SKM-1 (cell line): Measurements from ENCODE around the gene TTYH2.
"Not testable (repeated sequence)": the region's sequence is repeated elsewhere in the genome, so short reads cannot be mapped to it uniquely, and the experiment has no call there.

ENCODE experiments used
- DNase-seq: peaks from one replicate; lab custom pipeline; 2025; ENCODE audit not compliant: unreplicated experiment; lab: John Stamatoyannopoulos, UW

Gene TTYH2

GRCh38 chr17:74259667-74260524 lies 46.5 kb downstream of the TTYH2 start:
- no peak for DNase-seq

GRCh38 chr17:74260525-74260850 lies 47.1 kb downstream of the TTYH2 start:
- no peak for DNase-seq

DNA sequence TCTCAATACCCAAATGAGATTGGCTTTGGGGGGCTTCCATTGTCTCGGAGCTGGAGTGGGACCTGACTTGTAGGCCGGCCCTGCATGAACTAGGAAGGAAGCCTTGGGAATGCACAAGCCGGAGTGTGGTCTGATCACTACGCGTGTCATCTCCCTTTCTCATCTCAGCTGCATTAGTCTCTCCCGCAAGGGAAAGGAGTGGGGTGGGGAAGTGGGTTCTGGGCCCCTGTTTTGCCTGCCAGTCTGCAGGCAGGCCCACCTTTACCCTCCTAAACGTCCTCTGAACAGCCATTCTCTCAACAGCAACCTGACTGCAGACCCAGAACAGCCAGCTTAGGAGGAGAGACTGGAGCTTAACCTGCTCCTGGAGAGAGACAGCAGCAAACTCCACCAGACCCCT lies 49.2 kb downstream of the TTYH2 start:
- DNase-seq: no peak

- DNase-seq: not testable (repeated sequence)
Measured at GRCh38 chr17:74267054-74267453, 53.7 kb downstream of the TTYH2 start.

GRCh38 chr17:74267579-74267978 lies 54.2 kb downstream of the TTYH2 start:
- no peak for DNase-seq

GRCh38 chr17:74267987-74268499 lies 54.7 kb downstream of the TTYH2 start:
- no peak for DNase-seq

GRCh38 chr17:74268558-74268957 lies 55.2 kb downstream of the TTYH2 start:
- DNase-seq: no peak

GRCh38 chr17:74270333-74270732 lies 57.0 kb downstream of the TTYH2 start:
- no peak for DNase-seq

- DNase-seq: no peak
Measured at GRCh38 chr17:74271281-74271680, 57.9 kb downstream of the TTYH2 start.

- DNase-seq: no peak
Measured at GRCh38 chr17:74271901-74272561, 58.7 kb downstream of the TTYH2 start.

- DNase-seq: no peak
Measured at GRCh38 chr17:74272731-74273201, 59.4 kb downstream of the TTYH2 start.

- DNase-seq: no peak
Measured at GRCh38 chr17:74274060-74274708, 60.8 kb downstream of the TTYH2 start, which contains the start of gene DNAI2. Gene DNAI2, plus strand, starts transcription at chr17:74274234. Its CDS starts 7,584 bp downstream, at chr17:74281818.

- peak; percentile 45 for DNase-seq
Measured at GRCh38 chr17:74274709-74275340, 61.5 kb downstream of the TTYH2 start.

GRCh38 chr17:74276051-74276476 lies 62.7 kb downstream of the TTYH2 start:
- no peak for DNase-seq

- DNase-seq: peak; percentile 8
Measured at GRCh38 chr17:74276541-74277009, 63.2 kb downstream of the TTYH2 start.

- no peak for DNase-seq
Measured at GRCh38 chr17:74277935-74278334, 64.6 kb downstream of the TTYH2 start.

DNA sequence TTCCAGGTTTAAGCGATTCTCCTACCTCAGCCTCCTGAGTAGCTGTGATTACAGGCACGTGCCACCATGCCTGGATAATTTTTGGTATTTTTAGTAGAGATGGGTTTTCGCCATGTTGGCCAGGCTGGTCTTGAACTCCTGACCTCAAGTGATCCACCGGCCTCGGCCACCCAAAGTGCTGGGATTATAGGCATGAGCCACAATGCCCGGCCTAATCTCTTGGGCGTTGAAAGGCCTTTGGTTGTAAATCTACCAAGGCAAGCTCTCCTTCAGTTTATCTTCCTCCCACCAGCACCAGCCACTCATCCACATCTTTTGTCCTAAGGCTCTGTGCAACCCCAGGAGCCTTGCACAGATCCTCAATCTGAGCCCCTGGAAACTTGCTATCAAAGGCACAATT lies 66.2 kb downstream of the TTYH2 start:
- DNase-seq: not testable (repeated sequence)

DNA sequence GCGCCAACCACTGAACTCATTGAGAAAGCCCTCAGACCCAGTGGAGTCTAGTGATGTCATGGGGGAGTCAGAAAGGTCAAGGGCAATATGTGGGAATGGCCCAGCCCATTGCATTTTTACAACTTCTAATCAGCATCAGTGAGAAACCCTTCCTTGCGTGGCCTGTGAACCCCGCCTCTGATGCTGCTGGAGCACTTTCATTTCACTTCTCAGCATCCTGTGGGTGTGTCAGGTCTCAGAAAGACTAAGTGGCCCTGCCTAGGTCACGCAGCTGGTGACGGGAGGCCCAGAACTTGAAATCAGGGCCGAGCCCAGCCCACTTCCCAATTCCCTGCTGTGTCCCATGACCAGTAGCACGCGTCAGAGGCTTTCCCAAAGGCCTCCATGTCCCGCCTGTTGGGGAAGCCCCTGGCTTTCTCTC lies 66.7 kb downstream of the TTYH2 start:
- no peak for DNase-seq

GRCh38 chr17:74281799-74282198 lies 68.4 kb downstream of the TTYH2 start:
- DNase-seq: no peak

DNA sequence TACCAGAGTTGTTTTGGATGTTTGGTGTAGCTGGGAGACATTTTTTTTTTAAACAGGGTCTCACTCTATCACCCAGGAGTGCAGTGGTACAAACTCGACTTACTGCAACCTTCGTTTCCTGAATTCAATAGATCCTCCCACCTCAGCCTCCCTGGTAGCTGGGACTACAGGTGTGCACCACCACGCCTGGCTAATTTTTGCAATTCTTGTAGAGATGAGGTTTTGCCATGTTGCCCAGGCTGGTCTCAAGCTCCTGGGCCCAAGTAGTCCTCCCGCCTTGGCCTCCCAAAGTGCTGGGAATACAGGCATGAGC lies 68.9 kb downstream of the TTYH2 start:
- DNase-seq: not testable (repeated sequence)
